Measurements from ENCODE around the gene C14orf132.

C14orf132 gene

GRCh38 chr14:96090441-96091148 lies 51.4 kb downstream of the C14orf132 start:
- H3K4me1 ChIP-seq (ENCODE audit: low read depth, poor library complexity, severe bottlenecking) = no peaks in the 10 kb centered on the region

GRCh38 chr14:96091149-96091693 lies 52.1 kb downstream of the C14orf132 start:
- no peaks in the 10 kb centered on the region for H4K20me1 ChIP-seq (ENCODE audit: insufficient read depth)
- TF ChIP-seq CTCF (conservative IDR thresholded peaks at IDR 0.05; ENCODE audit: low read depth, low read length) = no peak
- H3K4me3 ChIP-seq (IDR thresholded peaks at IDR 0.05; ENCODE audit: insufficient read depth, low read depth, low read length) = no peak overlapping the region
- H3K4me1 ChIP-seq (ENCODE audit: low read depth, poor library complexity, severe bottlenecking) = no peaks in the 10 kb centered on the region
- no peaks in the 10 kb centered on the region for H3K27me3 ChIP-seq (ENCODE audit: insufficient read depth, low read depth)
- no peak overlapping the region for H3K4me2 ChIP-seq
- H3K36me3 ChIP-seq (ENCODE audit: insufficient read depth) = no peaks in the 10 kb centered on the region
- no peak overlapping the region for H3K9ac ChIP-seq
- no peak overlapping the region for H2AFZ ChIP-seq (ENCODE audit: low read depth)
- H3K79me2 ChIP-seq (ENCODE audit: insufficient read depth, low read depth) = no peaks in the 10 kb centered on the region
- H3K27ac ChIP-seq = no peak overlapping the region

More at GRCh38 chr14:96090441-96091148, 51.4 kb downstream of the C14orf132 start:
- H3K27ac ChIP-seq = no peak overlapping the region
- no peaks in the 10 kb centered on the region for H4K20me1 ChIP-seq (ENCODE audit: insufficient read depth)
- no peak overlapping the region for H3K4me3 ChIP-seq (IDR thresholded peaks at IDR 0.05; ENCODE audit: insufficient read depth, low read depth, low read length)
- H2AFZ ChIP-seq (ENCODE audit: low read depth) = no peak overlapping the region
- no peaks in the 10 kb centered on the region for H3K79me2 ChIP-seq (ENCODE audit: insufficient read depth, low read depth)
- no peak overlapping the region for H3K9ac ChIP-seq
- H3K4me2 ChIP-seq = no peak overlapping the region
- no peaks in the 10 kb centered on the region for H3K36me3 ChIP-seq (ENCODE audit: insufficient read depth)
- no peaks in the 10 kb centered on the region for H3K27me3 ChIP-seq (ENCODE audit: insufficient read depth, low read depth)
- TF ChIP-seq CTCF (conservative IDR thresholded peaks at IDR 0.05; ENCODE audit: low read depth, low read length) = no peak

DNA sequence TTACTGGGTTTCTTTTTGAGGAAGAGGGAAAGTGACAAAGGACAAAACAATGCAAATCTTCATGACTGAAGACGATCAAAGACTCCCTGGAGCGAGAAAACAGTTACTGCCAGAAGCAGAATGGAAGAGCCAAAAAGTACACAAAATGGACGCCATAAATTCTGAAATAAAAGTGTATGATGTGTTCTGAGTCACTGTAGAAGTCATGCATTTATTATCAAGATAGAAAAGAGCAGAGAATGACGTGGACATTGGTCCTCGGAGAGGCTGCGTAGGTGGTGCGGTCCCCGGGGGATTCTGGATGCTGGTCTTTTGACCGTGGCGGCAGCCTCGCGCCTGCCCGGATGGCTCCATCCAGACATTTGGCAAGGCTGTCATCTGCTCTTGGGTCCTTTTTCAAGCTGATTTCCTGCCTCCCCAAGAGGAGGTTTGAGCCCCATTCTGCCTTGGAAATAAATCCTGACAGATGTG lies 52.8 kb downstream of the C14orf132 start:
- Histone ChIP-seq H3K4me2 (no peak overlapping the region), H3K4me1 (ENCODE audit: low read depth, poor library complexity, severe bottlenecking) (no peaks in the 10 kb centered on the region), H3K4me3 (IDR thresholded peaks at IDR 0.05; ENCODE audit: insufficient read depth, low read depth, low read length) (no peak overlapping the region), H3K36me3 (ENCODE audit: insufficient read depth) (no peaks in the 10 kb centered on the region), H2AFZ (ENCODE audit: low read depth) (no peak overlapping the region), H3K9ac (no peak overlapping the region), H4K20me1 (ENCODE audit: insufficient read depth) (no peaks in the 10 kb centered on the region), H3K27me3 (ENCODE audit: insufficient read depth, low read depth) (no peaks in the 10 kb centered on the region), H3K27ac (no peak overlapping the region), H3K79me2 (ENCODE audit: insufficient read depth, low read depth) (no peaks in the 10 kb centered on the region)
- no peak for TF ChIP-seq CTCF (conservative IDR thresholded peaks at IDR 0.05; ENCODE audit: low read depth, low read length)

DNA sequence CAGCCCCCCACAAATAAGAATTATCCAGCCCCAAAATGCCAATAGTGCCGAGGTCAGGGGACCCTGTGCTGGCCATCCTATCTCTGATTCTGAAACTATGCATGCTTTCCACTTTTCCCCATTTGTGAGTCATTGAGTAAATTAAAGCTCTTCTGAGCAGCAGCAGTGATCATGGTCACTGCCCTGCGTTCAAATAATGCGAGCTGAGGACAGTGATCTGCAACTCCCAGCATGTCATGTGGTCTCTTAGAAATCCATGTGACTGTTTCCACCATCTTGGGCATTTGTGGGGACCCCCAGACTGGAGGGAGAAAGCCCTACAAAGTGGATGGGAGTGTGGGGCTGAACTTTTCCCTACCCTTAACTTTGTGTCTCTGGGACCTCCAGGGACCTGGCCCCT lies 53.8 kb downstream of the C14orf132 start:
- Histone ChIP-seq H3K79me2 (ENCODE audit: insufficient read depth, low read depth) (no peaks in the 10 kb centered on the region), H4K20me1 (ENCODE audit: insufficient read depth) (no peaks in the 10 kb centered on the region), H3K4me1 (ENCODE audit: low read depth, poor library complexity, severe bottlenecking) (no peaks in the 10 kb centered on the region), H3K27ac (no peak overlapping the region), H2AFZ (ENCODE audit: low read depth) (no peak overlapping the region), H3K4me3 (IDR thresholded peaks at IDR 0.05; ENCODE audit: insufficient read depth, low read depth, low read length) (no peak overlapping the region), H3K27me3 (ENCODE audit: insufficient read depth, low read depth) (no peaks in the 10 kb centered on the region), H3K4me2 (no peak overlapping the region), H3K9ac (no peak overlapping the region), H3K36me3 (ENCODE audit: insufficient read depth) (no peaks in the 10 kb centered on the region)
- TF ChIP-seq CTCF (conservative IDR thresholded peaks at IDR 0.05; ENCODE audit: low read depth, low read length) = no peak

Measured in KMS-11 (cell line).